NCI-H1436 (cell line): ENCODE measurements around the gene DEFB131A.
"Not testable (repeated sequence)": the region's sequence is repeated elsewhere in the genome, so short reads cannot be mapped to it uniquely, and the experiment has no call there.

Experiments
- DNase-seq: peaks from one replicate; lab custom pipeline; 2025; lab: John Stamatoyannopoulos, UW

The DEFB131A gene

GRCh38 chr4:9494256-9495035, 50.2 kb downstream of the DEFB131A start:
- not testable (repeated sequence) for DNase-seq

GRCh38 chr4:9495443-9495842, 51.2 kb downstream of the DEFB131A start:
- DNase-seq, result not testable (repeated sequence)

DNA sequence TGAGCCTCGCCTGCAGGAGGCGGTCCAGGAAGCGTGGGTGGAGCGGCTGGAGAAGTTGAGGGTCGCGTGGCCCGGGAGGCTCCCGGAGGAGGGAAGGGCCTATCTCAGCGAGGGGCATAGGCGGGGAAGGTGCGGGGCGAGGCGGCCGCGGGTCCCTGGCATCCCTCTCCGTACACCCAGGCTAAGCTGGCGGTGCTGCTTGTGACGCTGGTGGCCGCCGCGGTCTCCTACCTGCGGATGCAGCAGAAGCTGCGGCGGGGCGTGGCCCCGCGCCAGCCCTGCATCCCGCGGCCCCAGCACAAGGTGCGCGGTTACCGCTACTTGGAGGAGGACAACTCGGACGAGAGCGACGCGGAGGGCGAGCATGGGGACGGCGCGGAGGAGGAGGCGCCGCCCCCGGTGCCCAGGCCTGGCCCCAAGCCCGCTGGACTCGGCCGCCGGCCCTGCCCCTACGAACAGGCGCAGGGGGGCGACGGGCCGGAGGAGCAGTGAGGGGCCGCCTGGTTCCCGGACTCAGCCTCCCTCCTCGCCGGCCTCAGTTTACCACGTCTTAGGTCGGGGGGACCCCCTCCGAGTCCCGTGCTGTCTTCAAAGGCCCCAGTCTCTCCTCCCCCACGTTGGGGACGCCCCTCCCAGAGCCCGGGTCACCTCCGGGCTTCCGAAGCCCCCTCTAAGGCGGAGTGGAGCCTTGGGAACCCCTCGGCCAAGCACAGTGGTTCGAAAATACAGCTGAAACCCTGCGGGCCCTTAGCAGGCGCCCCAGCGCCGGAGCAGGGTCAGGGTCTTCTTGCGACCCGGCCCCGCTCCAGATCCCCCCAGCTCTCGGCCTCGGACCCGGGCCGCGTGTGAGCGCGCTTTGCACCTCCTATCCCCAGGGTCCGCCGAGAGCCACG, 53.6 kb downstream of the DEFB131A start:
- not testable (repeated sequence) for DNase-seq

- DNase-seq, result not testable (repeated sequence)
These were observed 54.3 kb downstream of the DEFB131A start for GRCh38 chr4:9498468-9499040.

DNA sequence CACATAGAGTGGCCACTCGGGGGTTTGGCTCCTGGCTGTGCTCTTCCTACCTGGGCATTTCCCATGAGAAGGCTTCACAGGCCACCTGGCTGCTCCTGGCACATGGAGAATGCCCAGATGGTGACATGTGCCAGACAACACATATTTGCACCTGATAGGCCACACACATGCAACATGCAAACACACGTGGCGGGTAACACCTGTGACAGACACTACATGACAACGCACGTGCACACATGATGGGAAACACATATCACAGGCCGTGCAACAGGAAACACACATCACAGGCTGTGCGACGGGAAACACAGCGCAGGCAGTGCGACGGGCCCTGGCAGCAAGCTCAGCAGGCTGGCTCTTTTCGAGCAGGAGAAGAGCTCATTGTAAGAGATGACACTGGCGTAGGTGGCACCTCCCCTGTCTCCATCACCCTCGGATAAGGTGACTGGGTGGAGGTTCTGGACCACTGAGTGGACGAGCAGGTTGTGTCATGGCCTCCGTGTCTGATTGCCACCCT, 55.8 kb downstream of the DEFB131A start:
- not testable (repeated sequence) for DNase-seq
